Body of pancreas (tissue), 4 donors: ENCODE data around the gene PKP4.

Experiments used
- POLR2A ChIP-seq, 3 donors: fragments of 450-650 bp; IDR thresholded peaks; one replicate each; pipeline ENCODE4 v1.6.1; 2016; ENCODE audit warnings: antibody characterized with exemption in 3 of 3, mild to moderate bottlenecking in 2 of 3
- TF ChIP-seq, protein P1 (sequence below), 7 experiments: fragments of 450-650 bp in 4 of 7; fragments of 200-600 bp in 3 of 7; sonication (generic) in 3 of 7; IDR thresholded peaks; one replicate each; pipeline ENCODE4 v1.5.1; 2016 to 2019; ENCODE audit warnings: antibody characterized with exemption in 7 of 7

DNA sequence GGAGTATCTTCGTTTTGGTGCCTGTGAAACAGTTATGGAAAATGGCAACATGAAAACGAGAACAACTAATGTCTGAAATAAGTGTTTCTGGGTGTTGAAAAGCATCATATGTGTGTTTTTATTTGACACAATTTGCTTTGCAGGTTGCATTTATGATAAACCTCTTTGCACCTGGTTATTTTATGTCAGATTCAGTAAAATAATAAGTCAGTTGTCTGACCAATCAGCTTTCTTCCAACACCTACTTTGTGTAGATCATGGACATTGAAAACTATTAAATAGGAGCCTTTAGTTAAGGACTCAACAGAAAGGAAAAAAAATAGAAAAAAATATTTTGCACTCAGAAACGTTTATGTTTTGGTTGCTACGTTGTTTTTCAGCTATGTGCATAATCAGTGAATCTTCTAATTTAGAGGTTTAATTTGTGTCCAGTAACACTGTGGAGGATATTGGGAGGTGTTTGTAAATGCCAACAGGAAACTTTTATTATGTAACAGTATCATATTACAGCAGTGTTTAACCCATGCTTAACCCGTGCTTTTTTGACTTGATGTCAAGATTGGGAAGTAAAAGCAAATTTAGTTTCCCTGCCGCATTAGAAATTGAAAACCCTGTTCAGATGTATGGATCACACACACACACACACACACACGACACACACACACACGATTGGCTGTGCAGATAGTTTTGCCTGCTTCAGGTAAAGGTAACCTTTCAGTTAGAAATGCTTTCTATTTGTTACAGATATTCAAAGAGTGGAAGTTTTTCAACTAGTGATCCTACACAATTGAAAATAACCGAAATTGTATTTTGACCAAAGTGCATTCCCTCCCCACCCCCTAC is 2.6 kb downstream of the PKP4 start:
- TF ChIP-seq, protein P1, sequence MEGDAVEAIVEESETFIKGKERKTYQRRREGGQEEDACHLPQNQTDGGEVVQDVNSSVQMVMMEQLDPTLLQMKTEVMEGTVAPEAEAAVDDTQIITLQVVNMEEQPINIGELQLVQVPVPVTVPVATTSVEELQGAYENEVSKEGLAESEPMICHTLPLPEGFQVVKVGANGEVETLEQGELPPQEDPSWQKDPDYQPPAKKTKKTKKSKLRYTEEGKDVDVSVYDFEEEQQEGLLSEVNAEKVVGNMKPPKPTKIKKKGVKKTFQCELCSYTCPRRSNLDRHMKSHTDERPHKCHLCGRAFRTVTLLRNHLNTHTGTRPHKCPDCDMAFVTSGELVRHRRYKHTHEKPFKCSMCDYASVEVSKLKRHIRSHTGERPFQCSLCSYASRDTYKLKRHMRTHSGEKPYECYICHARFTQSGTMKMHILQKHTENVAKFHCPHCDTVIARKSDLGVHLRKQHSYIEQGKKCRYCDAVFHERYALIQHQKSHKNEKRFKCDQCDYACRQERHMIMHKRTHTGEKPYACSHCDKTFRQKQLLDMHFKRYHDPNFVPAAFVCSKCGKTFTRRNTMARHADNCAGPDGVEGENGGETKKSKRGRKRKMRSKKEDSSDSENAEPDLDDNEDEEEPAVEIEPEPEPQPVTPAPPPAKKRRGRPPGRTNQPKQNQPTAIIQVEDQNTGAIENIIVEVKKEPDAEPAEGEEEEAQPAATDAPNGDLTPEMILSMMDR (IDR thresholded peaks at IDR 0.05) = no peak
- no peak for TF ChIP-seq POLR2A (IDR thresholded peaks at IDR 0.05)
